GM18498 (cell line): Measurements from ENCODE around the gene IFNK.

Source experiments
- ATAC-seq: cut with Tn5 transposase; IDR thresholded peaks from one replicate; pipeline ENCODE4 v1.9.1; 2021; ENCODE audit warnings: mild to moderate bottlenecking, moderate library complexity; ENCODE audit not compliant: unreplicated experiment

The IFNK gene

GRCh38 chr9:27572061-27572460, 48.0 kb downstream of the IFNK start:
- no peak for ATAC-seq

- ATAC-seq: peak; percentile 39
Measured at GRCh38 chr9:27572566-27572917, 48.5 kb downstream of the IFNK start.

GRCh38 chr9:27572918-27573633, 49.0 kb downstream of the IFNK start, which contains the start of gene C9orf72:
TSS of gene C9orf72 (minus strand) at chr9:27573481. CDS start at chr9:27567120, 6,361 bp downstream.
- peak; percentile 79 for ATAC-seq

GRCh38 chr9:27573634-27574590, 49.8 kb downstream of the IFNK start:
- peak; percentile 87 for ATAC-seq
